GM06990 (cell line): ENCODE results near the gene VEGFA.

Experiments used
- DNase-seq: peaks from one replicate; pipeline ENCODE4 v3.0.0-alpha.2; 2011; ENCODE audit not compliant: insufficient read length; ENCODE audit errors: extremely low read depth
- H3K27me3 ChIP-seq: replicated peaks from 2 replicates; pipeline ENCODE4 v1.6.0; 2011; ENCODE audit warnings: low read length; ENCODE audit not compliant: control insufficient read depth, insufficient read depth
- H3K36me3 ChIP-seq: 2 replicates; pipeline ENCODE4 v1.5.1; 2011; ENCODE audit warnings: low read length; ENCODE audit not compliant: control insufficient read depth, insufficient read depth
- H3K4me3 ChIP-seq: replicated peaks from 2 replicates; pipeline ENCODE4 v1.5.1; 2011; ENCODE audit warnings: low read depth, mild to moderate bottlenecking, control low read depth, low read length
- TF ChIP-seq, protein P1 (sequence below): IDR thresholded peaks from 2 replicates; pipeline ENCODE4 v1.5.1; 2011; ENCODE audit warnings: low read length, control low read depth, mild to moderate bottlenecking, inconsistent platforms; ENCODE audit not compliant: insufficient read depth, poor library complexity, severe bottlenecking

Gene VEGFA

DNA sequence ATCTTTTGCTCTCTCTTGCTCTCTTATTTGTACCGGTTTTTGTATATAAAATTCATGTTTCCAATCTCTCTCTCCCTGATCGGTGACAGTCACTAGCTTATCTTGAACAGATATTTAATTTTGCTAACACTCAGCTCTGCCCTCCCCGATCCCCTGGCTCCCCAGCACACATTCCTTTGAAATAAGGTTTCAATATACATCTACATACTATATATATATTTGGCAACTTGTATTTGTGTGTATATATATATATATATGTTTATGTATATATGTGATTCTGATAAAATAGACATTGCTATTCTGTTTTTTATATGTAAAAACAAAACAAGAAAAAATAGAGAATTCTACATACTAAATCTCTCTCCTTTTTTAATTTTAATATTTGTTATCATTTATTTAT, 15.9 kb downstream of the VEGFA start:
- no peak for DNase-seq
- peaks cover 23% of the 10 kb centered on the region for H3K36me3 ChIP-seq
- H3K4me3 ChIP-seq, result no peak overlapping the region
- TF ChIP-seq, protein P1, sequence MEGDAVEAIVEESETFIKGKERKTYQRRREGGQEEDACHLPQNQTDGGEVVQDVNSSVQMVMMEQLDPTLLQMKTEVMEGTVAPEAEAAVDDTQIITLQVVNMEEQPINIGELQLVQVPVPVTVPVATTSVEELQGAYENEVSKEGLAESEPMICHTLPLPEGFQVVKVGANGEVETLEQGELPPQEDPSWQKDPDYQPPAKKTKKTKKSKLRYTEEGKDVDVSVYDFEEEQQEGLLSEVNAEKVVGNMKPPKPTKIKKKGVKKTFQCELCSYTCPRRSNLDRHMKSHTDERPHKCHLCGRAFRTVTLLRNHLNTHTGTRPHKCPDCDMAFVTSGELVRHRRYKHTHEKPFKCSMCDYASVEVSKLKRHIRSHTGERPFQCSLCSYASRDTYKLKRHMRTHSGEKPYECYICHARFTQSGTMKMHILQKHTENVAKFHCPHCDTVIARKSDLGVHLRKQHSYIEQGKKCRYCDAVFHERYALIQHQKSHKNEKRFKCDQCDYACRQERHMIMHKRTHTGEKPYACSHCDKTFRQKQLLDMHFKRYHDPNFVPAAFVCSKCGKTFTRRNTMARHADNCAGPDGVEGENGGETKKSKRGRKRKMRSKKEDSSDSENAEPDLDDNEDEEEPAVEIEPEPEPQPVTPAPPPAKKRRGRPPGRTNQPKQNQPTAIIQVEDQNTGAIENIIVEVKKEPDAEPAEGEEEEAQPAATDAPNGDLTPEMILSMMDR, result no peak
- no peaks in the 10 kb centered on the region for H3K27me3 ChIP-seq

DNA sequence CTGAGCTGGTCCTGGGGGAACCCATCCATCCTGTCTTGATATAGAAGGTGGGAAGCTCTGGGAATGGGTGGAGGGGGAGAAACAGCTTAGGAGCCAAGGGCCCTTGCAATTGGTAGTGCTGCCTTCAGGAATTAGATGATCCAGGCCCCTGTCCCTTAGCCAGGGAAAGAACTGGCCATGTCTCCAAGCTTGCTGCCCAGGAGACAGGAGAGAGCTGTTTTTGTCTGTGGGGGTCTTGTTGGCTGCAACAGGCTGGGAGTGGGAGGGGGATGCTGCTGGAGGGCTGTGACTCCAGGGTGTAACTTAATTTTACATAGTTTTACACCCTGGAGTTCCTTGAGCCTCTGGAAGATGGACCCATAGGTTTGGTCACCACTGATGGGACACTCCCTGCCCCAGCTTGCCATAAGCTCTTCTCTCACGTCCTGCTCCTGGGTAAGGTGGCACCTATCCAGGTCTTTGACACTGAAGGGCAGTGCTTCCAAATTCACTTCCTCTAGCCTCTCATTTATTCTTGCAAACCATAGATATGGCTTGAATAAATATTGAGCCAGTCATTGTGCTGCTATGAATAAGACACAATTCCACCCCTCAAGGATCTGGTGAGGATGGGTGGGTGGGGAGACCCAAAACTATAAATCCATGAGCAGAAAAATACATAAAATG, 16.8 kb downstream of the VEGFA start:
- Histone ChIP-seq H3K36me3 (peaks cover 18% of the 10 kb centered on the region), H3K4me3 (no peak overlapping the region), H3K27me3 (no peaks in the 10 kb centered on the region)
- TF ChIP-seq, protein P1, result no peak
- no peak for DNase-seq

DNA sequence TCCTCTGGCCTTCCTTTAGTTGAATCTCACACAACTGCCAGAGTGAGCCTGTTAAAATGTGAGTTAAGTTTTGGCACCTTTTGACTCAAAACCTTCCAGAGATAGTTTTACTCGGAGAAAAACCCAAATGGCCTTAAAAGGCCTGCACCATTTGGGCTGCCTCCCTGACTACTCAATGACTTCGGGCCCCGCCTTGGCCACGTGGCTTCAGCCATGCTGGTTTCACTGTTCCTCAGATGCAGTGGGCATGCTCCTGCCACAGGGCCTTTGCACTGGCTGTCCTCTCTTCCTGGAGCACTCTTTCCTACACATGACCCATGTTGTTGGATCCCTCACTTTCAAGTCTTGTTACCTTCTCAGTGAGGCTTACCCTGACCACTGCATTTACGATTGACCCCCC, 18.3 kb downstream of the VEGFA start:
- H3K27me3 ChIP-seq, result no peaks in the 10 kb centered on the region
- no peak overlapping the region for H3K4me3 ChIP-seq
- TF ChIP-seq, protein P1, result no peak
- no peak for DNase-seq
- peaks cover 7% of the 10 kb centered on the region for H3K36me3 ChIP-seq

DNA sequence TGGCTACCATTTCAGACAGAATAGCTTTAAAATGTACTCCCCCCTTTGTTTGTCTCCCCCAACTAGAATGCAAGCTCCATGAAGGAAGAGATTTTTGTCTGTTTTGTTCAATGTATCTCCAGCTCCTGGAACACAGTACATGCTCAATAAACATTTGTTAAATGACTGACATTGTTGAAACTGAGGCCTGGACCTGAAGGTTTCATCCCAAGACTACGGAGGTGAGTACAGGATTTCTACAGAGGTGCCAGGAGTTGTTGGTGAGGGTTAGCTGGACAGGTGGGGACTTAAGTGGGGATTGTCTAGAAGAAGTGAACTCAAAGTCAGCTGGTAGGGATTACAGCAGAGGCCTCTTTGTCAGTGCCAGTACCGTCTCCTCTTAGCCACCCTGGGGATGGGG, 19.4 kb downstream of the VEGFA start:
- TF ChIP-seq, protein P1, result no peak
- H3K36me3 ChIP-seq, result peaks cover 6% of the 10 kb centered on the region
- H3K4me3 ChIP-seq, result no peak overlapping the region
- no peak for DNase-seq
- no peaks in the 10 kb centered on the region for H3K27me3 ChIP-seq

DNA sequence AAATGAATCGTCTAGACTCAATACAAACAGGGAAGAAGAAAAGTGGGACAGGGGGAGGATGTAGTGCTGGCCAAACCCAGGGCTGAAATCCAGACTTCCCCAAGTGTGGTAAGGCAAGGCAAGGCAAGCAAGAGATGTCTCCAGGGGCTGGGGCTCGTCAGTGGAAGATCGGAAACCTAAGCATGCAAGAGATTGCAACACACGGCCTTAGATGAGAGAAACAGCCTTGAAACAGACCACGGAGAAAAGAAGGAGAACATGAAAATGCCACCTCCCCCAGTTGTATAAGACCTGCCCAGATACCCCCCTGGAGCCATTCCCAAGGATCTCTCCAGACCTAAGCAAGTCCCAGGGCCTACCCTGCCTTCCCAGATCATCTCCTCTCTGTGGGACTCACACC, 20.0 kb downstream of the VEGFA start:
- peaks cover 5% of the 10 kb centered on the region for H3K36me3 ChIP-seq
- DNase-seq, result no peak
- H3K4me3 ChIP-seq, result no peak overlapping the region
- no peaks in the 10 kb centered on the region for H3K27me3 ChIP-seq
- TF ChIP-seq, protein P1, result no peak
